Small intestine (tissue), 7 donors: Measurements from ENCODE around the gene CHD1L. TPM values are rescaled to one million over a fixed set of nuclear protein-coding genes. Genes with fewer than 3 reads are reported as not detected.
A peak's percentile ranks its signal among the peaks of the same experiment; 100 is the strongest.
"Not testable (repeated sequence)": the region's sequence is repeated elsewhere in the genome, so short reads cannot be mapped to it uniquely, and the experiment has no call there.

Experiments
- DNase-seq, 2 donors: peaks; one replicate each; pipeline versions ENCODE4 v3.0.0 to v3.0.0-alpha.2; 2013
- FAIRE-seq: peaks from 2 replicates; lab custom pipeline; 2012; peaks lifted over from hg19 to GRCh38; lab: Jason Lieb, UNC
- H3K27ac ChIP-seq, 3 donors: one replicate each; pipeline ENCODE4 v1.5.1; 2013; ENCODE audit warnings: low read length in 2 of 3, mild to moderate bottlenecking in 2 of 3, control low read depth in 1 of 3, inconsistent platforms in 1 of 3, low read depth in 1 of 3, moderate library complexity in 1 of 3
- H3K27me3 ChIP-seq, 3 donors: one replicate each; pipeline ENCODE4 v1.6.1; 2013; ENCODE audit warnings: low read length in 3 of 3, inconsistent platforms in 1 of 3; ENCODE audit not compliant: control insufficient read depth in 3 of 3, insufficient read depth in 3 of 3
- H3K36me3 ChIP-seq, 3 donors: one replicate each; pipeline ENCODE4 v1.6.1; 2013; ENCODE audit warnings: low read length in 3 of 3, inconsistent platforms in 1 of 3, low read depth in 1 of 3, mild to moderate bottlenecking in 1 of 3, moderate library complexity in 1 of 3; ENCODE audit not compliant: control insufficient read depth in 3 of 3, insufficient read depth in 2 of 3
- H3K4me1 ChIP-seq, 3 donors: one replicate each; pipeline ENCODE4 v1.6.1; 2013; ENCODE audit warnings: low read length in 2 of 3, inconsistent platforms in 1 of 3, low read depth in 1 of 3, mild to moderate bottlenecking in 1 of 3, moderate library complexity in 1 of 3; ENCODE audit not compliant: control insufficient read depth in 3 of 3, insufficient read depth in 2 of 3
- H3K4me3 ChIP-seq, 3 donors: one replicate each; pipeline ENCODE4 v1.5.1; 2013; ENCODE audit warnings: low read length in 3 of 3, control low read depth in 1 of 3, inconsistent platforms in 1 of 3, low read depth in 1 of 3, mild to moderate bottlenecking in 1 of 3, moderate library complexity in 1 of 3
- H3K9me3 ChIP-seq, 2 donors: one replicate each; pipeline ENCODE4 v1.6.1; 2013; ENCODE audit warnings: low read depth in 1 of 2, low read length in 1 of 2; ENCODE audit not compliant: control insufficient read depth in 2 of 2, insufficient read depth in 1 of 2
- WGBS, 3 donors: extraction: QIAGEN DNeasy Blood & Tissue Kit; methylation state at CpG; one replicate each; pipeline ENCODE4 v1.1.7; 2013; 5-methylcytosine and 5-hydroxymethylcytosine counted together
- polyA plus RNA-seq, 4 donors: library from polyadenylated mRNA; stranded (reverse) in 3 of 4; unstranded in 1 of 4; fragments of 200-250 nt in 3 of 4; fragments of 120-200 nt in 1 of 4; gene quantifications; one replicate each; pipeline versions ENCODE4 v1.2.1 to v1.2.3, GENCODE V29; 2013
- donor health status: healthy with polysubstance abuse.
- donor health status: control.
- donor health status: control.
- donor health status: Bipolar disorder and iron deficiency.
- donor health status: healthy.

Gene CHD1L
- polyA plus RNA-seq, 4 donors, result 20.6 to 71.3 (median 33.2) TPM

GRCh38 chr1:147217141-147217540 is 25.3 kb upstream of the CHD1L start:
- FAIRE-seq (no peak), DNase-seq (no peak)

GRCh38 chr1:147218606-147219005 is 23.9 kb upstream of the CHD1L start:
- DNase-seq, result no peak
- H3K27me3 ChIP-seq, result no peaks in the 10 kb centered on the region
- WGBS, 3 donors, result 58 to 63% (median 60%) methylated on average over 3 of the region's 3 CpGs

More at GRCh38 chr1:147217141-147217540, 25.3 kb upstream of the CHD1L start:
- 95 to 98% (median 98%) methylated on average over 7 of the region's 7 CpGs for WGBS, 3 donors
- Histone ChIP-seq H3K36me3 (peaks cover 2 to 10% (median 6%) of the 10 kb centered on the region in 3 donors), H3K27ac (no peak overlapping the region), H3K27me3 (no peaks in the 10 kb centered on the region), H3K4me1 (peaks cover 1 to 11% (median 5%) of the 10 kb centered on the region in 3 donors), H3K9me3 (no peaks in the 10 kb centered on the region), H3K4me3 (no peak overlapping the region)

GRCh38 chr1:147223740-147224615 is 18.5 kb upstream of the CHD1L start:
- H3K4me3 ChIP-seq, result peak overlapping the region in 1 of 3 donors; percentile 57
- H3K27ac ChIP-seq, result no peak overlapping the region
- FAIRE-seq (no peak), DNase-seq (no peak)
- WGBS, 3 donors, result 65 to 74% (median 69%) methylated on average over 14 of the region's 14 CpGs
- H3K4me1 ChIP-seq, result peaks cover 0 to 2% (median 0%) of the 10 kb centered on the region in 3 donors
- peaks cover 0 to 2% (median 0%) of the 10 kb centered on the region in 3 donors for H3K36me3 ChIP-seq
- H3K9me3 ChIP-seq, result no peaks in the 10 kb centered on the region
- H3K27me3 ChIP-seq, result no peaks in the 10 kb centered on the region

More at GRCh38 chr1:147218606-147219005, 23.9 kb upstream of the CHD1L start:
- no peak for FAIRE-seq
- Histone ChIP-seq H3K9me3 (no peaks in the 10 kb centered on the region), H3K27ac (no peak overlapping the region), H3K4me3 (no peak overlapping the region), H3K4me1 (peaks cover 0 to 6% (median 4%) of the 10 kb centered on the region in 3 donors), H3K36me3 (peaks cover 2 to 8% (median 3%) of the 10 kb centered on the region in 3 donors)

- Histone ChIP-seq H3K4me3 (peak within 1 kb of the TSS; percentile 53 to 57 (median 57)), H3K4me1 (peaks cover 0 to 2% (median 0%) of the 10 kb centered on the region in 3 donors), H3K27ac (peak within 1 kb of the TSS; percentile 83 to 86 (median 84)), H3K36me3 (peaks cover 0 to 2% (median 0%) of the 10 kb centered on the region in 3 donors), H3K9me3 (no peaks in the 10 kb centered on the region), H3K27me3 (no peaks in the 10 kb centered on the region)
- DNase-seq, result peak; percentile 73 to 75
- 0 to 2% (median 0%) methylated on average over 17 of the region's 17 CpGs for WGBS, 3 donors
- FAIRE-seq, result no peak
These were observed 17.2 kb upstream of the CHD1L start, which contains the start of gene FMO5 for GRCh38 chr1:147225193-147225730. Gene FMO5 (minus strand): TSS chr1:147225339. CDS start chr1:147225029, 310 bp downstream.

- not testable (repeated sequence) for H3K4me1 ChIP-seq, H3K27me3 ChIP-seq, H3K27ac ChIP-seq, DNase-seq, H3K4me3 ChIP-seq, FAIRE-seq, H3K36me3 ChIP-seq
- H3K9me3 ChIP-seq, result peaks cover 0 to 13% of the 10 kb centered on the region in 2 donors
- WGBS, 3 donors, result 59 to 75% (median 70%) methylated on average over 5 of the region's 5 CpGs
These were observed 11.5 kb upstream of the CHD1L start for GRCh38 chr1:147231032-147231431.

- H3K4me1 ChIP-seq, result peaks cover 5 to 34% (median 6%) of the 10 kb centered on the region in 3 donors
- H3K27ac ChIP-seq, result peak overlapping the region in 2 of 3 donors; percentile 12 to 72
- H3K36me3 ChIP-seq, H3K4me3 ChIP-seq, H3K27me3 ChIP-seq, FAIRE-seq: not testable (repeated sequence)
- 15 to 54% (median 40%) methylated on average over 6 to 8 of the region's 8 CpGs for WGBS, 3 donors
- DNase-seq, result peak; percentile 52 to 64
- peaks cover 0 to 22% of the 10 kb centered on the region in 2 donors for H3K9me3 ChIP-seq
These were observed 8.6 kb upstream of the CHD1L start for GRCh38 chr1:147233903-147234302.

GRCh38 chr1:147235822-147236221 is 6.7 kb upstream of the CHD1L start:
- H3K27me3 ChIP-seq, result no peaks in the 10 kb centered on the region
- no peak for DNase-seq
- no peak for FAIRE-seq

GRCh38 chr1:147236448-147236847 is 6.0 kb upstream of the CHD1L start:
- peak overlapping the region; percentile 18 to 92 (median 73) for H3K27ac ChIP-seq
- no peaks in the 10 kb centered on the region for H3K27me3 ChIP-seq
- peaks cover 0 to 22% of the 10 kb centered on the region in 2 donors for H3K9me3 ChIP-seq
- FAIRE-seq (no peak), DNase-seq (no peak)
- H3K36me3 ChIP-seq, result no peaks in the 10 kb centered on the region
- WGBS, 3 donors, result 48 to 91% (median 82%) methylated on average over 2 of the region's 2 CpGs
- no peak overlapping the region for H3K4me3 ChIP-seq
- H3K4me1 ChIP-seq, result peaks cover 6 to 43% (median 9%) of the 10 kb centered on the region in 3 donors

More at GRCh38 chr1:147235822-147236221, 6.7 kb upstream of the CHD1L start:
- Histone ChIP-seq H3K27ac (no peak overlapping the region), H3K4me1 (peaks cover 6 to 43% (median 9%) of the 10 kb centered on the region in 3 donors), H3K4me3 (no peak overlapping the region), H3K9me3 (peaks cover 0 to 22% of the 10 kb centered on the region in 2 donors), H3K36me3 (no peaks in the 10 kb centered on the region)
- 92 to 95% (median 95%) methylated on average over 1 of the region's 1 CpG for WGBS, 3 donors
